Measurements from ENCODE around the gene PKIB.
"Not testable (repeated sequence)": the region's sequence is repeated elsewhere in the genome, so short reads cannot be mapped to it uniquely, and the experiment has no call there.

Gene PKIB

GRCh38 chr6:122744856-122745255 lies 134.7 kb downstream of the PKIB start:
- not testable (repeated sequence) for DNase-seq (ENCODE audit: low read depth, low spot score)

GRCh38 chr6:122746688-122747087 lies 136.5 kb downstream of the PKIB start:
- no peak for DNase-seq (ENCODE audit: low read depth, low spot score)

GRCh38 chr6:122747573-122747972 lies 137.4 kb downstream of the PKIB start:
- no peak for DNase-seq (ENCODE audit: low read depth, low spot score)

- not testable (repeated sequence) for DNase-seq (ENCODE audit: low read depth, low spot score)
These were observed 138.7 kb downstream of the PKIB start for GRCh38 chr6:122748945-122749344.

GRCh38 chr6:122749451-122750050 lies 139.3 kb downstream of the PKIB start:
- no peak for DNase-seq (ENCODE audit: low read depth, low spot score)

- DNase-seq (ENCODE audit: low read depth, low spot score) = no peak
These were observed 141.1 kb downstream of the PKIB start for GRCh38 chr6:122751326-122751725.

- no peak for DNase-seq (ENCODE audit: low read depth, low spot score)
These were observed 142.3 kb downstream of the PKIB start for GRCh38 chr6:122752459-122752858.

GRCh38 chr6:122753000-122753687 lies 142.9 kb downstream of the PKIB start:
- no peak for DNase-seq (ENCODE audit: low read depth, low spot score)

GRCh38 chr6:122753688-122754056 lies 143.5 kb downstream of the PKIB start:
- no peak for DNase-seq (ENCODE audit: low read depth, low spot score)

- DNase-seq (ENCODE audit: low read depth, low spot score) = no peak
These were observed 144.1 kb downstream of the PKIB start for GRCh38 chr6:122754191-122754731.

GRCh38 chr6:122755901-122756300 lies 145.7 kb downstream of the PKIB start:
- peak; percentile 93 for DNase-seq (ENCODE audit: low read depth, low spot score)

- no peak for DNase-seq (ENCODE audit: low read depth, low spot score)
These were observed 148.7 kb downstream of the PKIB start for GRCh38 chr6:122758927-122759334.

- DNase-seq (ENCODE audit: low read depth, low spot score) = no peak
These were observed 150.1 kb downstream of the PKIB start for GRCh38 chr6:122760330-122760729.

GRCh38 chr6:122766256-122766655 lies 156.1 kb downstream of the PKIB start:
- DNase-seq (ENCODE audit: low read depth, low spot score) = no peak

- peak; percentile 25 for DNase-seq (ENCODE audit: low read depth, low spot score)
These were observed 160.8 kb downstream of the PKIB start for GRCh38 chr6:122770835-122771601.

GRCh38 chr6:122772724-122773415 lies 162.7 kb downstream of the PKIB start:
- DNase-seq (ENCODE audit: low read depth, low spot score) = peak; percentile 48
